DMS53 treated with DMSO at 0.1 percent for 48 hours (cell line): ENCODE measurements around the gene XYLT2.

Experiments used
- DNase-seq: peaks from one replicate; lab custom pipeline; 2025; ENCODE audit not compliant: unreplicated experiment; lab: John Stamatoyannopoulos, UW

Gene XYLT2

GRCh38 chr17:50363217-50364060 is 17.5 kb downstream of the XYLT2 start:
- DNase-seq = no peak

- DNase-seq = no peak
These were observed 18.1 kb downstream of the XYLT2 start for GRCh38 chr17:50364061-50364458.

DNA sequence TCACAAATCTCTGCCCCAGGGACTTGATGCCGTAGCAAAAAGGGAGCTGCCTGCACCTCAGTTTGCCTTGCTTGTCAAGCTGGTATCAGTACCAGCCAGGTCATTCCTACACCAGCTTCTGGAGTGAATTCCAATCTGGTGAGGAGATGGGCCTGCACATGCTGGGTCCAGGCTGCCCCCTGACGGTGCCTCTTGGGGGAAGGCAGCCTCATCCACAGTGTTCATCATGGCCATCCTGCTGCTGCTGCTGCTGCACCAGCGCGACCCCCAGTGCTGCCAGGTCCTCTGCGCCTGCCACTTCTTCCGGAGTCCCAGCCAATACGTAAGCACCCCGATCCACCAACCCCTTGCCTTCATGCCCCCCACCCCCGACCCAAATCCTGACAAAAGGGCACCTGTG is 18.8 kb downstream of the XYLT2 start:
- no peak for DNase-seq

DNA sequence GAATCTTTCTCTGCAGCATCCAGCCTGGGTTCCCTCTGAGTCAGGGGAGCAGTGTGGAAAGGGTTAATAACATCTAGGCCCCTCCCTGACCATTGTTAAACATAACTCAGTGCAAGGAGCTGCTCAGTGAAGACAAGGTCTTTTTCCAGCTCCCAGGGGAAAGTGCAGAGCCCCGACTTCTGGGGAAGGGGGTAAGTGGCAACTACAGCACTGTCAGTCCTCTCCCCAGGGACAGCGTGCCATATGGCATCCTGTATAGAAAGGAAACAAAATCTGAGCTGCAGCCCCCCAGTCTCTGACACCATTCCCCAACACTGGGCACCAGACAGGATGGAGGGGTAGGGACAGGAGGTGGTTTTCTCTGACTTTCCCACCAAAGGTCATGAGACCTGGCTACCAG is 19.2 kb downstream of the XYLT2 start:
- no peak for DNase-seq

GRCh38 chr17:50365649-50366393 is 19.9 kb downstream of the XYLT2 start:
- DNase-seq = no peak

- DNase-seq = no peak
These were observed 21.5 kb downstream of the XYLT2 start for GRCh38 chr17:50367401-50367800.

GRCh38 chr17:50370052-50370451 is 24.1 kb downstream of the XYLT2 start:
- no peak for DNase-seq

GRCh38 chr17:50371526-50371925 is 25.6 kb downstream of the XYLT2 start:
- no peak for DNase-seq

- DNase-seq = no peak
These were observed 26.4 kb downstream of the XYLT2 start for GRCh38 chr17:50372222-50372757.

- peak; percentile 94 for DNase-seq
These were observed 27.0 kb downstream of the XYLT2 start, which contains the start of the genes EME1 and MRPL27 for GRCh38 chr17:50372758-50373556. Gene EME1, plus strand, starts transcription at chr17:50373229. Its CDS starts 1,980 bp downstream, at chr17:50375209. Gene MRPL27, minus strand, starts transcription at chr17:50373184. Its CDS starts 14 bp downstream, at chr17:50373170.

DNA sequence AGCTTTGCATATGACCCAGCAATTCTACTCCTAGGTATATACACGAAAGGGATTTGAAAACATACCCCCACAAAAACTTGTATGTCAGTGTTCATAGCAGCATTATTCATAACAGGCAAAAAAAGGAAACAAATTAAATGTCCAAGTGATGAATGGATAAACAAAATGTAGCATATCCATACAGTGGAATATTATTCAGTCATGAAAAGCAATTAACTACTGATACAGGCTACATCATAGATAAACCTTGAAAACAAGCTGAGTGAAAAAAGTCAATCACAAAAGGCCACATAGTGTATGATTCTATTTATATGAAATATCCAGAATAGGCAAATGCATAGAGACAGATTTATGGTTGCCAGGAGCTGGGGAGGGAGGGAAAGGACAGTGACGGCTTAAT is 27.8 kb downstream of the XYLT2 start:
- no peak for DNase-seq

GRCh38 chr17:50375858-50376538 is 30.1 kb downstream of the XYLT2 start:
- DNase-seq = no peak

GRCh38 chr17:50379351-50380132 is 33.6 kb downstream of the XYLT2 start:
- no peak for DNase-seq

DNA sequence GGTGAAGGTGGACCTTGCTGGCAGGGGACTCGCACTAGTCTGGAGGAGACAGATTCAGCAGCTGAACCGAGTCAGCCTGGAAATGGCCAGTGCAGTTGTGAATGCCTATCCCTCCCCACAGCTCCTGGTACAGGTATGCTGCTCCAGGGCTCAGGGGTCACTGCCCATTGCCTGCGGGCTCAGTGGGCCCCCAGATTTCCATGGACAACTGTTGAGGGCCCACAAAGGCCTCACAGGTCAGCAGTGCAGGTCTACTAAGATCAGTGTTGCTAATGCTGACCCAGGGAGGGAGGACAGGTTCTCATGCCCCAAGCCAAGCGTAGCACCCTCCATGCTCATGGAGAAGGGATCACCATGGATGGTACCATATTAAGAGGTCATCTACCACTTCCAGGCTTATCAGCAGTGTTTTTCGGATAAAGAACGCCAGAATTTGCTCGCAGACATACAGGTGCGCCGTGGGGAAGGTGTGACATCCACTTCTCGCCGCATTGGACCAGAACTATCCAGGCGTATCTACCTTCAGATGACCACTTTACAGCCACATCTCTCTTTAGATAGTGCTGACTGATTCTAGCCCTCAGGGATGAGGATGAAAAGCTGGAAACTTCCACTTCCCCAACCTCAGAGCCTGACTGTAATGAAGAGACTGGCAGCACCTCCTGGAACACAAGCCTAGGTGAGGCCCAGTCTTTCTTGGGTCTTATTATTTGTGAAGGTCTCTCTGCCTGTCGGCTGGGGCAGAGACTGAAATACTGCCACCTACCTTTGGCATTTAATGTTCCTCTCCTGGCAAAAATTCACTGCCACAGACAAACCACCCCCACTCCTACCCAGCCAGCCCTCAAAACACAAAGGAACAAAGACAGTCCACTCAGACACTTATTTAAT is 34.7 kb downstream of the XYLT2 start:
- DNase-seq = no peak

DNA sequence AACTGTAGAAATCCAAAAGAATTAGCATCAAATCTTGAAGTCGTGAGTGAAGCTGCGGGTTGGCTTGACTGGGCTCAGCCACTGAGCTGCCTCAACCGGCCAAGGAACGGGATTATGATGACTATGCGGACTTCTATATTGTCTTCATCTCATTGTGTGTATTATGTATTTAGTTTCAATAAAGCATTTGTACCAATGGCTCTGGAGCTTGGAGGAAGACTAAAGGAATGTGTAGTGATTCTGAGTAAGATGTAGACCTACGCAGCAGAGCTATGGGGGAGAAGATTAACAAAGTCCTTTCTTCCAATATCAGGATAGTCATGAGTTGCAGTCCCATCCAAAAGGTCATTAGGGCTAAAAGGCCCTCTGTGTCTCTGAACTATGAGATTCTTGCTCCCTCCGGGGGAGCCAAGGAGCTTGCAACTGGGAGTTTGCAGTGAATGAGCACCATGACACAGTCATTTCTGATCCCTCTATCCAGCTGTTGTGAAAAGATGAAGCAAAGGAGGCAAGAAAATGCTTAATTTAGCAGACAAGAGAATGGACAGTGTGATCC is 35.4 kb downstream of the XYLT2 start:
- no peak for DNase-seq

DNA sequence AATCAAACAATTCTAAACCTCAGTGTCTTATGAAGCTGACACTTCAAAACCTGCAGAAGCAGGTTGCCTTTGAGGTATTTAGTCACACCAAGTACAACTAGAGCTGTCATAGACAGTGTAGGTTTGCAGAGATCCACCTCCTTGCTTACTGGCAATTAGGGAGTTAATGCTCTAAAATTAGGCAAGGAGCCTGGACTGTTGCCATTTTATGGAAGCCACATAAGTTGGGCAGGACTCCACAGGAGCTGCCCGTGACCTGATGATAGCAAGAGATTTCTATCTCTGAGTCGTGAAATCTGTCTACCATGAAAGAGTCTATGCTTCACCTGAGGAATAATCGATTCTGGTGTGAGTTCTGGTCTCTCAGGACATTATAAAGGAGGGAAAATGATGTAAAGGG is 36.0 kb downstream of the XYLT2 start:
- DNase-seq = no peak

DNA sequence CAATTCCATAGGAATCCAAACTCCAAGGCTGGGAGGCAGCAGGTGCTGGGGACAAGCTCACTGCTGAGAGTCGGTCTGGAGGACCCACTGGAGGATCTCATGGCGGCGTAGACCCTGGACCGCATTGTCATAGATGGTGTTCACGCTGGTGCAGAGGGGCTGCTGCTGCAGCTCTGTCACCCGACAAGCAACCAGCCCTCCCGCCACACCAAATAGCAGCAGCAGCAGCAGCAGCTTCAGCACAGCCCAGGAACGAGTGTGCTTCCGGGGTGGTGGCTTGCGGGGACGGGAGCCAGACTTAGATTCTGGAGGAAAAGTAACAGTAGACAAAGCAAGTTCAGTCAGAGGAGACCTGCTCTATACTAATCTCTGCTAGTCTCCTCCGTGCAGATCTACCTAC is 37.0 kb downstream of the XYLT2 start:
- no peak for DNase-seq

- no peak for DNase-seq
These were observed 40.6 kb downstream of the XYLT2 start for GRCh38 chr17:50386510-50386909.
